Natural killer cell treated with Interleukin-12 subunit alpha and Interleukin-12 subunit beta and Interleukin-15 and Interleukin-18, amount 100 ng/mL, for 72 hours (primary cell): ENCODE results near the gene OR52D1. TPM values are rescaled to one million over a fixed set of nuclear protein-coding genes. Genes with fewer than 3 reads are reported as not detected.

Experiments
- ATAC-seq, 2 donors: fragments of 150-1000 bp; cut with Tn5 transposase in 1 of 2; sonication (Bioruptor Pico), chemical (Tn5 transposase) in 1 of 2; 2 replicates each; pipeline ENCODE4 v1.10.0; 2021
- DNase-seq: peaks from one replicate; pipeline ENCODE4 v3.0.0; 2022; ENCODE audit warnings: low spot score
- H3K27ac Mint-ChIP-seq, 2 donors: 1 replicate in 1 of 2; 2 replicates in 1 of 2; pipeline ENCODE4 v1.8.0; 2022; ENCODE audit warnings: mixed read lengths in 2 of 2, mild to moderate bottlenecking in 1 of 2, moderate library complexity in 1 of 2
- H3K27me3 Mint-ChIP-seq, 2 donors: 1 replicate in 1 of 2; 2 replicates in 1 of 2; pipeline ENCODE4 v1.8.0; 2022; ENCODE audit warnings: mixed read lengths in 2 of 2
- H3K36me3 Mint-ChIP-seq: one replicate; pipeline ENCODE4 v1.8.0; 2022; ENCODE audit warnings: mixed read lengths
- H3K4me1 Mint-ChIP-seq, 2 donors: 1 replicate in 1 of 2; 2 replicates in 1 of 2; pipeline ENCODE4 v1.8.0; 2022; ENCODE audit warnings: low read depth in 2 of 2, mixed read lengths in 2 of 2, mild to moderate bottlenecking in 1 of 2
- H3K4me3 Mint-ChIP-seq: one replicate; pipeline ENCODE4 v1.8.0; 2022; ENCODE audit warnings: mixed read lengths
- H3K9me3 Mint-ChIP-seq: 2 replicates; pipeline ENCODE4 v1.8.0; 2022; ENCODE audit warnings: mixed read lengths
- total RNA-seq, 2 donors: library from RNA; stranded (reverse); gene quantifications; one replicate each; pipeline ENCODE4 v1.2.3, GENCODE V29; 2022

The OR52D1 gene
- total RNA-seq, 2 donors from 2014 or later = not detected

DNA sequence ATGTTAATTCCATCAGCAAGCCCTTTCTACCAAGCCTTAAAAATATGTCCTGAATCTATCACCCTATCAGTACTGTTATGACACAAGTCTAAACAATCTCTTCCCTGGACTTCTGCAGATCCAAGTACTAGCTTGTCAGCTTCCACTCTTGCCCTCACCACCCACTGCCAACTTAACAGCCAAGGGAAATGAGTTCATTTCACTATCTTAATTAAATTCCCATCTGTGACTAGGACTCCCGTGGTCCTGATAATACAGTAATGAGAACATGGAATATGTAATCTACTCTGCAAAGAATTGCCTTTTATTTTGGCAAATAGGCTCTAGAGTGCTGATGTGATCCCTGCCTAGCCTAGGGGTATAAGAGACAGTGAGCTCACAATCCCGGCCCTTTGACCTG is 11.2 kb downstream of the OR52D1 start:
- DNase-seq = no peak
- H3K4me3 Mint-ChIP-seq = no peak overlapping the region
- no peaks in the 10 kb centered on the region for H3K9me3 Mint-ChIP-seq
- H3K27ac Mint-ChIP-seq = no peak overlapping the region
- H3K4me1 Mint-ChIP-seq = no peaks in the 10 kb centered on the region
- peaks cover 8 to 28% of the 10 kb centered on the region in 2 donors for H3K27me3 Mint-ChIP-seq
- no peak for ATAC-seq
- H3K36me3 Mint-ChIP-seq = no peaks in the 10 kb centered on the region

DNA sequence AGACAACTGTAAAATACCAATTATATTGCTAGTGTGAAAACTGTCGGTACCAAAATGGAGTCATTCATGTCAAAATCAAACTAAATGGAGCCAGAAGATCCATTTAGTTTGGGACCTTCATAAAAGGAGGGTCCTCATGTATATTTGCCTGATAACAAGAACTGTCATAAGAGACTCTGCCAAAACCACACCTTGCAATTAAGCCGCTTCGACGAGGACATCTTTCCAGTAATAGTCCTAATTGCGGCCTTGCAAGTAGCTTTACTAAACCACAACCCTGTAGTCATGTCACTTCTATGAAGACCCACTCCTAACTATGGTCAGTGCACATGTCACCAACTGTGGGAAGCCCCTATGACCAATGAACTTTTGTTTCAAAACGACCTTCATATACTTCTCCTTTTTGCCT is 11.9 kb downstream of the OR52D1 start:
- no peak overlapping the region for H3K4me3 Mint-ChIP-seq
- H3K27ac Mint-ChIP-seq = no peak overlapping the region
- H3K36me3 Mint-ChIP-seq = no peaks in the 10 kb centered on the region
- no peaks in the 10 kb centered on the region for H3K4me1 Mint-ChIP-seq
- no peak for ATAC-seq
- DNase-seq = no peak
- peaks cover 8 to 24% of the 10 kb centered on the region in 2 donors for H3K27me3 Mint-ChIP-seq
- no peaks in the 10 kb centered on the region for H3K9me3 Mint-ChIP-seq

DNA sequence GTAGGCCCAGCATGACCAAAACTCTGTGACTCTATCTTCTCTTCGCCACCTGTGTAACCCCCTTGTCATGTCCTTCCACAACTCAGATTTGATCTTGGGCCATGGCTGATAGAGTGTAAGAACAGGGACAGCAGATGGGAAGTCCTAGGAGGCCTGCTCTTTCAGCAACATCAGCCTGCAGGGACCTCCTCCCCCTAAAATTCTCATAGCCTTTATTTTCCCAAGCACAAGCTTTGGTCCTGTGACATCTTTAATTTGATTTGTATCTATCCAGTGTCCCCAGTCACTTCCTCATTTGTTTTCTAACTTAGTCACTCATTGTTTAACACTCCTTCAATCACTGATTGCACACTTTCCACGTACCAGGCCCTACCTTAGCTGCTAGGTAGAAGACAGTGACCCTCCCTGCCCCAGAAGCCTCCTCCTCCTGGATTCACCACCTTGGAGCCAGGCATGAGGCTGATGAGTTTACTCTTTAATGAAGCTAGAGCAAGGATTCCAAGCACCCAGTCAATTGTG is 16.0 kb downstream of the OR52D1 start:
- H3K9me3 Mint-ChIP-seq = no peaks in the 10 kb centered on the region
- ATAC-seq = no peak
- H3K27me3 Mint-ChIP-seq = peaks cover 10 to 24% of the 10 kb centered on the region in 2 donors

DNA sequence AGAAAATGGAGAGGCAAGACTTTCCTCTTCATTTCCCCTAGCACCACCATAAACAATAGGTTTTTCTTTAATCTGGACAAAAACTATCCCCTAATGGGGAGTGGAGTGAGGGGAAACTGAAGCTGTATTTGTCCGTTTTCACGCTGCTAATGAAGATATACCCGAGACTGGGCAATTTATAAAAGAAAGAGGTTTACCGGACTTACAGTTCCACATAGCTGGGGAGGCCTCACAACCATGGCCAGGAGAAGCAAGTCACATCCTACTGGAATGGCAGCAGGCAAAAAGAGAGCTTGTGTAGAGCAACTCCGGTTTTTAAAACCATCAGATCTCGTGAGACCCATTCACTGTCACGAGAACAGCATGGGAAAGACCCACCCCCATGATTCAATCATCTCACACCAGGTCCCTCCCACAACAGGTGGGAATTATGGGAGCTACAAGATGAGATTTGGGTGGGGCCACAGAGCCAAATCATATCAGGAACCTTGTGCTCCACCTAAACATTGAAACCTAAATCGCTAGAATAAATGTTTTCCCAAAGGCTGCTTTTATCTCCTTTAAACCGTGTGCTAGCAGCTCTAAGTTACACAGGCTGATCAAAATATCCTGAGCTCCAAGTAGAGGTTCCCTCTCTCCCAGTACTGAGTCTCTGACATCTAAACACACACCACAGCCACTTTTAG is 17.0 kb downstream of the OR52D1 start:
- ATAC-seq (no peak), DNase-seq (no peak)
- Mint-ChIP-seq H3K9me3 (no peaks in the 10 kb centered on the region), H3K36me3 (no peaks in the 10 kb centered on the region), H3K27ac (no peak overlapping the region), H3K27me3 (peaks cover 11 to 28% of the 10 kb centered on the region in 2 donors), H3K4me1 (no peaks in the 10 kb centered on the region), H3K4me3 (no peak overlapping the region)

More for the DNA sequence above, 16.0 kb downstream of the OR52D1 start:
- H3K4me1 Mint-ChIP-seq = no peaks in the 10 kb centered on the region
- H3K36me3 Mint-ChIP-seq = no peaks in the 10 kb centered on the region
- DNase-seq = no peak
- H3K27ac Mint-ChIP-seq = no peak overlapping the region
- no peak overlapping the region for H3K4me3 Mint-ChIP-seq

DNA sequence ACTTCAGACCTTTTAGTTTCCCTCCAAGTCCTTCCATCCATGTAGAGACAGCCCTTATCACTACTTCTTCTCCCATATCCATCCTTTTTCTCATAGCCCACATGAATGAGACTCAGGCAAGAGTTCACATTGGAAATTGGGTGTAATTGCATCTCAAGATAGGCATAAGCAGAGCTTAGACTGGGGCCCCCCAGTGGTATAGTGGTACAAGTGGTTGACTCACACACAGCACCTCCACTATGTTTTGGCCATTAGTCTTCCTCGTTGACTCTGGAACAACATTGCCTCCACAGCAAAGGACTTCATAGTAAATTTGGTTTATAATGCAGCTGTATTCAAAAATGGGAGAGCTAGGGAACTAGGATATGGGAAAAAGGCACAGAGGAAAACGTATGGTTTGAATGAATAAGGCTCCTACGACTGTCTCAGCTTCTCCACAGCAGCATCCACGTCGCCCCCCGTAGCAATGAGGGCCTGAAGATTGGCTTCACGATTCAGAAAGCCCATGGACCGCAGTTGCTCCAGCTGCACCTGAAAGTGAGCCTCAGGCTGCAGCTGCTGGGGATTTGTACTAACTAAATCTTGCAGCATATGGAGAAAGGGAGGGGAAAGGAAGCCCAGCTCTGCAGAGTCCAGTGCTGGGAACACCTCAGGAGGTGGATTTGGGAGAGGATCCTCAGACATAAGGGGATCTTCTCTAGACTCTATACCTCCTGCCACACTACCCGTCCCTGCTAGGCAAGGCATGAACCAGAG is 18.9 kb downstream of the OR52D1 start:
- H3K27me3 Mint-ChIP-seq = peaks cover 12 to 26% of the 10 kb centered on the region in 2 donors
- no peak for DNase-seq
- H3K27ac Mint-ChIP-seq = no peak overlapping the region
- ATAC-seq = no peak
- no peaks in the 10 kb centered on the region for H3K9me3 Mint-ChIP-seq
- no peak overlapping the region for H3K4me3 Mint-ChIP-seq
- no peaks in the 10 kb centered on the region for H3K36me3 Mint-ChIP-seq
- H3K4me1 Mint-ChIP-seq = no peaks in the 10 kb centered on the region

DNA sequence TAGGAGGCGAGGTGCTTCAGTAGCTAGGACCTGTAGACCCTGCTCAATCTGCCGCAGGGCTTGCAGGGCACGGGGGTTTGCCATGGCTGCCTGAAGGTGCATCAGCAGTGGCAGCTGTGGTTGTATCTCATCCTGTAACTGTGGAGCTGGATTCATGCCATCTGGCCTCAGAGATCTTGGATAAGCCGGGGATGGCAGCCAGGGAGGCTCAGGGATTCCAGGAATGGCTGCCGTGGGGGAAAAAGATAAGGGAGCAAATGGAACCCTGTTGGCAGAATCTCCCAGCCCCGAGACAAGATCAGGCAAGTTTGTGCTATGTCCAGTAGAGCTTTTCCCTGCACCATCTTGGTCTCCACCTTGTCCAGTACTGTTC is 19.4 kb downstream of the OR52D1 start:
- ATAC-seq (no peak), DNase-seq (no peak)
- H3K9me3 Mint-ChIP-seq = no peaks in the 10 kb centered on the region
- H3K4me1 Mint-ChIP-seq = no peaks in the 10 kb centered on the region
- H3K27me3 Mint-ChIP-seq = peaks cover 9 to 23% of the 10 kb centered on the region in 2 donors
- H3K27ac Mint-ChIP-seq = no peak overlapping the region
- H3K36me3 Mint-ChIP-seq = no peaks in the 10 kb centered on the region
- no peak overlapping the region for H3K4me3 Mint-ChIP-seq

DNA sequence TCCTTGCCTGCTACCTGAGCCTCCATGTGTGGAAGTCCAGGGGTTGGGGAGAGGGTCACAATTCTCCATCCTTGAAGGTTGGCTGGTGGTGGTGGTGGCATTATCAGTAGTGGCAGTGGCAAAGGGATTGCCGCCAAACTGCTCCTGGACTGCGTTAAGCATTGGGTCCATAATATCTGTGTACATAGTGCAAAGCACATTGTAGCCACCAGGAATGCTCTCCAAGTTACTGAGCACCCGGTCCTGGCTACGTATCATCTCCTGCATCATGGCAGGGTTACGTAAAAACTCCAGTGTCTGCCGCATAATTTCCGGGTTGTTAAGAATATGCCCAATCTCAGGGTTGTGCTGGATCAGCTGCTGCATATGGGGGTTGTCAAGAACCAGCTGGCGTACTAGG is 20.1 kb downstream of the OR52D1 start:
- no peak for ATAC-seq
- Mint-ChIP-seq H3K27ac (no peak overlapping the region), H3K9me3 (no peaks in the 10 kb centered on the region), H3K27me3 (peaks cover 9 to 28% of the 10 kb centered on the region in 2 donors), H3K4me3 (no peak overlapping the region), H3K4me1 (no peaks in the 10 kb centered on the region), H3K36me3 (no peaks in the 10 kb centered on the region)
- DNase-seq = no peak

DNA sequence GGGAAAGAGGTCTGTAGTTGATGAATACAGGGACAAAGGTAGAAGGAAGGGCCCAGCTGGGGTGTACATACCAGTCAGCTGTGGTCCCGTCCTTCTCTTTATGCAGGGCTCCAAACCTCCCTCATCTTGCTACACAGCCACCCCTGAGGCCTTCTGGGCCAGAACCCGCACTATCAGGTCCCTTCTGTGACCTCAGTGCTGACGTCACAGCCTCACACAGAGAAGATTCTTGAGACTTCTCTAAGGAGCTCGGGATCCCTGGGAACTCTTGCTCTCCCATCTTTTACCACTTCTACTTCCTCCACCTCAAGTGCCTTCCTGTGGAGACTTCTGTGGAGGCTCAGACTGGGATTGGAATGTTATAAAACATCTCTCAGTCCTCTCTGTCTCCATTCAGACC is 21.3 kb downstream of the OR52D1 start, which contains the start of gene UBQLN3:
Gene UBQLN3, minus strand, starts transcription at position 155 of the 400 bp plus-strand sequence. CDS start 399 bp downstream, outside the sequence.
- H3K9me3 Mint-ChIP-seq = no peaks in the 10 kb centered on the region
- ATAC-seq = no peak
- H3K27me3 Mint-ChIP-seq = peaks cover 9 to 28% of the 10 kb centered on the region in 2 donors

DNA sequence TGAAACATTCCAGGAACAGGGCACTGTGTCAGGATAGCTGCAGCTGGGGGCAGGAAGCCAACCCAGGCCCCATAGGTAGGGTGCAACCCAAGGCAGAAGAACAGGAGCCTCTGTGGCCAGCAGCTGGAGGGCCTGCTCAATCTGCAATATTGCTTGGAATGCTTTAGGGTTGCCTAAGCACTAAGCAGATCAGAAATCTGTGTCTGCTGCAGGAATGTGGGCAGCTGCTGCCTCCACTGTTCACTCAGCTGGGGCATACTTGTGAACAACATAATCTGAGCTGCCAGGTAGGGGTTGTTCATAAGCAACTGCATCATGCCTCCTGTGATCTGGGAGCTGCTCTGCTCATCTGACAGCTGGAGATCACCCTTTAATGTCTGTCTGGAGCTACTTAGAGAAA is 26.4 kb downstream of the OR52D1 start:
- H3K27ac Mint-ChIP-seq = no peak overlapping the region
- H3K36me3 Mint-ChIP-seq = no peaks in the 10 kb centered on the region
- H3K4me1 Mint-ChIP-seq = no peaks in the 10 kb centered on the region
- no peak overlapping the region for H3K4me3 Mint-ChIP-seq
- no peaks in the 10 kb centered on the region for H3K9me3 Mint-ChIP-seq
- no peak for DNase-seq
- ATAC-seq = no peak
- H3K27me3 Mint-ChIP-seq = peaks cover 11 to 20% of the 10 kb centered on the region in 2 donors

More for the DNA sequence above, 21.3 kb downstream of the OR52D1 start, which contains the start of gene UBQLN3:
- no peak for DNase-seq
- Mint-ChIP-seq H3K36me3 (no peaks in the 10 kb centered on the region), H3K4me1 (no peaks in the 10 kb centered on the region), H3K4me3 (no peak within 1 kb of the TSS), H3K27ac (no peak within 1 kb of the TSS)

DNA sequence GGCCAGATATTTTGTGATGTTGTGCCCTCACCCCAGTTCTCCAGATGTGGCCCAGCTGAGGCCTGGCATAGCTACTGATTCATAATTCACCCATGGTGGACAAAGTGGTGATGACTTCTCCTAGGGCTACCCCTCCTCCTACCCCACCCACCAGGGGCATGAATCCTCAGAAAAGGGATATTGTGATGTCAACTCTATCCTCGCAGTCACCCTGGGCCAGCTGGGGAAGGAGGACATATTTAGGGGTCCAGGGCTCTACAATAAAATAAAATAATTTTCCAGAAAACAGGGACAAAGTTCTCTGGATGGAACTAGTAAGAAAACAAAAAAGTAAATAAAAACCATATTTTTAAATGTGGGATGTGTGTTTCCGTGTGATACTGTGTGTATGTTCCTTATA is 28.1 kb downstream of the OR52D1 start, which contains the start of gene UBQLNL:
Gene UBQLNL, minus strand, starts transcription at position 101 of the 400 bp plus-strand sequence. CDS start 258 bp downstream, outside the sequence.
- H3K4me1 Mint-ChIP-seq = no peaks in the 10 kb centered on the region
- no peaks in the 10 kb centered on the region for H3K36me3 Mint-ChIP-seq
- peaks cover 4 to 7% of the 10 kb centered on the region in 2 donors for H3K27me3 Mint-ChIP-seq
- ATAC-seq (no peak), DNase-seq (no peak)
- H3K9me3 Mint-ChIP-seq = no peaks in the 10 kb centered on the region
- no peak within 1 kb of the TSS for H3K27ac Mint-ChIP-seq
- no peak within 1 kb of the TSS for H3K4me3 Mint-ChIP-seq

DNA sequence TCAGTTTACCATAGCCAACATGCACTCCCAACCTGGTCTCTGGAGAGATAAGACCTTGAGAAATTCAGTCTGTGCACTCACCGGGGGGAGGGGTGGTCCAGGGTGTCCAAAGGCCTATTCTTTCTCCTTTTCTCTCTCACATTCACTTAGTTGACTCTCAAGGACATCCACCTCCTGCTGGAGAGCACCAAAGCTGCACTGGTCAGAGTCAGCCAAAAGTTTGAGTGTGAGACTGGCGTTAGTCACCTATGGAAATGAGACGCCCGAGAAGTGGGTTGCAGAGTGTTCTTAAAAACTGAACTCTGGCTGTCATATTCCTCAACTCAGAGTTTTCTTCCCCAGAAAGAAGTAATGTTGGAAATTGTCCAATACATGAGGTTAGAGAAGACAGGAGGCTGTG is 33.1 kb downstream of the OR52D1 start:
- no peak overlapping the region for H3K27ac Mint-ChIP-seq
- peaks cover 0 to 9% of the 10 kb centered on the region in 2 donors for H3K27me3 Mint-ChIP-seq
- no peaks in the 10 kb centered on the region for H3K9me3 Mint-ChIP-seq
- no peaks in the 10 kb centered on the region for H3K4me1 Mint-ChIP-seq
- no peak overlapping the region for H3K4me3 Mint-ChIP-seq
- ATAC-seq (no peak), DNase-seq (no peak)
- no peaks in the 10 kb centered on the region for H3K36me3 Mint-ChIP-seq

DNA sequence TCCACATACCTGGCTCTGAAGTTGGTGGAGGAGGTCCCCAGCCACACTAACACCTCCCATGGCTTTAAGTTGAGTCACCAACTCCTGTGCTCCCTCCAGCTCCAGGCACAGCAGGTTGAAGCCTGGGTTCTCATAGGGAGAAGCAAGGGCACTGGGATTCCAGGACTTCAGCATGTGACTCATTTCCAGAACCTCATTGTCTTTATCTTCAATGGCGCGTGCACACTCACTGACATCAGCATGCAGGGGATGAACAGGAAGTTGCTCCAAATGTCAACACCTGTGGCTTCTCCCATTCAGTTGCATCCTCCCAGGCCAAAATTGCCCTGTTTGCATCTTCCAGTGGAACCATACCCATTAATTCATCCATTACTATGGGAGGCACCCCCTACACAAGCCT is 33.8 kb downstream of the OR52D1 start:
- no peak for ATAC-seq
- Mint-ChIP-seq H3K36me3 (no peaks in the 10 kb centered on the region), H3K27ac (no peak overlapping the region), H3K27me3 (peaks cover 0 to 9% of the 10 kb centered on the region in 2 donors), H3K9me3 (no peaks in the 10 kb centered on the region), H3K4me3 (no peak overlapping the region), H3K4me1 (no peaks in the 10 kb centered on the region)
- DNase-seq = no peak

DNA sequence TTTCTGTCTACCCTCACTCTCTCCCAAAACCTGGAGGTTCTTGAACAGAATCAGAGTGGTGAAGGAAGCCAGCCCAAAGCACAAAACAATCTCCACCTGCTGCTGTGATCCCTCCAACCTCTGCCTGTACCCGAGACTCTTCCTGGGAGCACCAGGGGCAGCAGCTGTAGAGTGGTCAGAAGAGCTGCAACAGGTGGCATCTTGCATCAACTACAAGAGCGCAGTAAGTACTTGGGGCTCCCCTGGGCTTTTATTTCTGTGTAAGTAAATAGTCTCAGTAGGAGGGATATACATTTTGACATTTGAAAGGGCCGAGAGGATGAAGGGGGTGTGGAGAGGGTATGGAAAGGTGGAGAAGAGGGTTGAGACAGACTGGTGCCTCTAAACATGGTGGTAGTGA is 36.3 kb downstream of the OR52D1 start:
- ATAC-seq = no peak
- Mint-ChIP-seq H3K27ac (no peak overlapping the region), H3K4me1 (no peaks in the 10 kb centered on the region), H3K27me3 (peaks cover 5 to 9% of the 10 kb centered on the region in 2 donors), H3K9me3 (no peaks in the 10 kb centered on the region), H3K4me3 (no peak overlapping the region), H3K36me3 (no peaks in the 10 kb centered on the region)
- DNase-seq = no peak

DNA sequence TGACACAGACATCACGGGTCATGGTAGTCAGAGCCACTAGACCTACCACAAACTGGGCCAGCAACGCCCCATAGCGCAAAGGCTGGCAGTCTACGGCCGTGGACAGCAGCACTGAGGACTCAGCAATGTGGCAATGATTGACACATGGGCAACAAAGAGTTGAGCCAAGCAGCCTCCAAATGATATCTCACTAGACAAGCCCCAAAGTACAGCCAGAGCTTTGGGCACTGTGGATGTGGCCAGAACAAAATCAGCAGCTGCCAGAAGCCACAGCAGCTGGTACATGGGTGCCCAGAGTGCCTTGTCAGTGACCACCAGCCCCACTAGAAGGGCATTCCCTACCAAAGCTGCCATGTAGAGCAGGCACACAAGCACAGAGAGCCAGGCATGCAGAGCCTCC is 39.2 kb downstream of the OR52D1 start:
- peaks cover 5 to 18% of the 10 kb centered on the region in 2 donors for H3K27me3 Mint-ChIP-seq
- no peaks in the 10 kb centered on the region for H3K9me3 Mint-ChIP-seq
- no peak overlapping the region for H3K27ac Mint-ChIP-seq
- DNase-seq = no peak
- H3K4me3 Mint-ChIP-seq = no peak overlapping the region
- H3K36me3 Mint-ChIP-seq = no peaks in the 10 kb centered on the region
- ATAC-seq = peak; percentile 13 to 49
- H3K4me1 Mint-ChIP-seq = no peaks in the 10 kb centered on the region
